ENCODE results near the gene C1QTNF3.

DNA sequence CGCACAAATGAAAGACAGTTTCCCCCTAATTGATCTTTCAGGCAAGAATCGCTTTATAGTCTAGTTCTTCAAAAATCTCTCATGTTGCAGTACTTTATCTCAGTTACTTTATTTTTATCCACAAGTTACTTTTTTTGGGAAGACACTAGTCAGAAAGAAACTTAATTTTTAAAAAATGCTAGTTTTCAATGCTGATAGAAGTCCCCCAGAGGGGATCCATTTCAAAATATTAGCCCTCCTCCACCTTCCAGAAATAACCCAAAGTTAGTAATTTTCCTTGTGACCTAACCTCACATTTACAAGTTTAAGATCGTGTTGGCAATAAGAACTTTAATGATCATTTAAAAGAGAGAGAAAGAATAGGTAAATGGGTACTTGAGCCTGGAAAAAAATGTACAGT, 11.0 kb downstream of the C1QTNF3 start:
- TF ChIP-seq, protein P1, sequence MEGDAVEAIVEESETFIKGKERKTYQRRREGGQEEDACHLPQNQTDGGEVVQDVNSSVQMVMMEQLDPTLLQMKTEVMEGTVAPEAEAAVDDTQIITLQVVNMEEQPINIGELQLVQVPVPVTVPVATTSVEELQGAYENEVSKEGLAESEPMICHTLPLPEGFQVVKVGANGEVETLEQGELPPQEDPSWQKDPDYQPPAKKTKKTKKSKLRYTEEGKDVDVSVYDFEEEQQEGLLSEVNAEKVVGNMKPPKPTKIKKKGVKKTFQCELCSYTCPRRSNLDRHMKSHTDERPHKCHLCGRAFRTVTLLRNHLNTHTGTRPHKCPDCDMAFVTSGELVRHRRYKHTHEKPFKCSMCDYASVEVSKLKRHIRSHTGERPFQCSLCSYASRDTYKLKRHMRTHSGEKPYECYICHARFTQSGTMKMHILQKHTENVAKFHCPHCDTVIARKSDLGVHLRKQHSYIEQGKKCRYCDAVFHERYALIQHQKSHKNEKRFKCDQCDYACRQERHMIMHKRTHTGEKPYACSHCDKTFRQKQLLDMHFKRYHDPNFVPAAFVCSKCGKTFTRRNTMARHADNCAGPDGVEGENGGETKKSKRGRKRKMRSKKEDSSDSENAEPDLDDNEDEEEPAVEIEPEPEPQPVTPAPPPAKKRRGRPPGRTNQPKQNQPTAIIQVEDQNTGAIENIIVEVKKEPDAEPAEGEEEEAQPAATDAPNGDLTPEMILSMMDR (IDR thresholded peaks at IDR 0.05): no peak
- no peak for TF ChIP-seq POLR2A (IDR thresholded peaks at IDR 0.05)
